Lower leg skin (tissue), 4 donors: ENCODE measurements around the gene CA5A. TPM values are rescaled to one million over a fixed set of nuclear protein-coding genes. Genes with fewer than 3 reads are reported as not detected.

Experiments used
- DNase-seq, 2 donors: peaks; one replicate each; pipeline ENCODE4 v3.0.0-alpha.2; 2019; ENCODE audit warnings: low spot score in 2 of 2
- H3K4me3 ChIP-seq: fragments of 200-600 bp; sonication (generic); 2 replicates; pipeline ENCODE4 v1.5.1; 2017; ENCODE audit warnings: mild to moderate bottlenecking, low read depth; ENCODE audit not compliant: poor library complexity, severe bottlenecking
- POLR2A ChIP-seq, 2 donors: fragments of 450-650 bp; IDR thresholded peaks; one replicate each; pipeline ENCODE4 v1.6.1; 2016 to 2017; ENCODE audit warnings: antibody characterized with exemption in 2 of 2, mild to moderate bottlenecking in 1 of 2, moderate library complexity in 1 of 2
- WGBS, 2 donors: methylation state at CpG; one replicate each; pipeline ENCODE4 v1.1.5; 2018; 5-methylcytosine and 5-hydroxymethylcytosine counted together
- intact Hi-C: fragments of 100-400 bp; cut with DNase I; formaldehyde crosslinking; loops from one replicate; pipeline ENCODE4 v1.15.0; 2023; ENCODE audit warnings: low total_unique reads
- total RNA-seq, 4 donors: library from RNA; depleted of rRNA; stranded (reverse); fragments of >200 nt; gene quantifications; one replicate each; pipeline ENCODE4 v1.1.0, GENCODE V29; 2016
- TF ChIP-seq, protein P1 (sequence below), 3 donors: fragments of 450-650 bp; IDR thresholded peaks; one replicate each; pipeline ENCODE4 v1.5.1; 2016; ENCODE audit warnings: antibody characterized with exemption in 3 of 3, mild to moderate bottlenecking in 3 of 3, moderate library complexity in 2 of 3

Gene CA5A
- total RNA-seq, 4 donors from 2014 or later, result not detected

DNA sequence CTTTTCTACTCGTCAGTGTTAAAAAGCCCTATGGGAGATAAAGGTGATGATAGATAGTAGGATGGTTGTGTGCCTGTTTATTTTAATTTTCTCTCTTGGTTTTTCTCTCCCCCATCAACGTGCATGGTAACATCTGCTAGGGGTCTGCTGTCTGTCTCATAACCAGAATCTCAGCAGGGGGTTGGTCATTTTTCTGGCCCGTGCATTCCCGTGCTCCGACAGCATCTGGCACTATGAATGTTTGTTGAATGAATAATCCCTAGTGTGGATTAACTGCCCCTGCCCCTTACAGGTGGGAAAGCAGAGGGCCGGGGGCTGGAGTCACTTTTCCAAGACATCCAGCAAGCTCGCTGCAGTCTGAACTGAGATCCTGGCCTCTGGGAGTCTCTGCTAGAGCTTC, 6.3 kb downstream of the CA5A start:
- intact Hi-C loops, result no loop called here
- no peak for DNase-seq
- TF ChIP-seq POLR2A (IDR thresholded peaks at IDR 0.05), result no peak
- TF ChIP-seq, protein P1, sequence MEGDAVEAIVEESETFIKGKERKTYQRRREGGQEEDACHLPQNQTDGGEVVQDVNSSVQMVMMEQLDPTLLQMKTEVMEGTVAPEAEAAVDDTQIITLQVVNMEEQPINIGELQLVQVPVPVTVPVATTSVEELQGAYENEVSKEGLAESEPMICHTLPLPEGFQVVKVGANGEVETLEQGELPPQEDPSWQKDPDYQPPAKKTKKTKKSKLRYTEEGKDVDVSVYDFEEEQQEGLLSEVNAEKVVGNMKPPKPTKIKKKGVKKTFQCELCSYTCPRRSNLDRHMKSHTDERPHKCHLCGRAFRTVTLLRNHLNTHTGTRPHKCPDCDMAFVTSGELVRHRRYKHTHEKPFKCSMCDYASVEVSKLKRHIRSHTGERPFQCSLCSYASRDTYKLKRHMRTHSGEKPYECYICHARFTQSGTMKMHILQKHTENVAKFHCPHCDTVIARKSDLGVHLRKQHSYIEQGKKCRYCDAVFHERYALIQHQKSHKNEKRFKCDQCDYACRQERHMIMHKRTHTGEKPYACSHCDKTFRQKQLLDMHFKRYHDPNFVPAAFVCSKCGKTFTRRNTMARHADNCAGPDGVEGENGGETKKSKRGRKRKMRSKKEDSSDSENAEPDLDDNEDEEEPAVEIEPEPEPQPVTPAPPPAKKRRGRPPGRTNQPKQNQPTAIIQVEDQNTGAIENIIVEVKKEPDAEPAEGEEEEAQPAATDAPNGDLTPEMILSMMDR (IDR thresholded peaks at IDR 0.05), result no peak
- no peak overlapping the region for H3K4me3 ChIP-seq
- WGBS, 2 donors, result 58 to 73% methylated on average over 7 of the region's 7 CpGs

DNA sequence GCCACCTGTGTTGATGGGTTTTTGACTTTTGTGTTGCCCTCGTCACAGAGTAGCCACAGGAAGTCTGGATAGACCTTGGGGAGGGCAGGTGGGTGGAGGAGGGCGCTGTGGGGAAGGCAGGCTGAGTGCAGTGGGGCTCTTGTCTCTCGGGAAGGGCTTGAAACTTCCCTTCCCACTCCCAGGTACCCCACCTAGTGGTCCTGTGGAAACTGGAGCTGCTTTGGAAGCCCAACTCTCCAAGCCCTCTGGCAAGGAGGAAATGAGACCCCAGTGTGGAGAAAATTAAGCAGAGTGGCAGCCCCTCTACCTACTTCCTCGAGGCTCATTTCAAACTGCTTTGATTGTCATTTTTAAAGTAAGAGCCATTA, 9.2 kb downstream of the CA5A start:
- WGBS, 2 donors, result 31 to 50% methylated on average over 4 of the region's 4 CpGs
- intact Hi-C loops, result no loop called here
- no peak overlapping the region for H3K4me3 ChIP-seq
- no peak for DNase-seq
- TF ChIP-seq POLR2A (IDR thresholded peaks at IDR 0.05), result no peak
- TF ChIP-seq, protein P1 (IDR thresholded peaks at IDR 0.05), result no peak

DNA sequence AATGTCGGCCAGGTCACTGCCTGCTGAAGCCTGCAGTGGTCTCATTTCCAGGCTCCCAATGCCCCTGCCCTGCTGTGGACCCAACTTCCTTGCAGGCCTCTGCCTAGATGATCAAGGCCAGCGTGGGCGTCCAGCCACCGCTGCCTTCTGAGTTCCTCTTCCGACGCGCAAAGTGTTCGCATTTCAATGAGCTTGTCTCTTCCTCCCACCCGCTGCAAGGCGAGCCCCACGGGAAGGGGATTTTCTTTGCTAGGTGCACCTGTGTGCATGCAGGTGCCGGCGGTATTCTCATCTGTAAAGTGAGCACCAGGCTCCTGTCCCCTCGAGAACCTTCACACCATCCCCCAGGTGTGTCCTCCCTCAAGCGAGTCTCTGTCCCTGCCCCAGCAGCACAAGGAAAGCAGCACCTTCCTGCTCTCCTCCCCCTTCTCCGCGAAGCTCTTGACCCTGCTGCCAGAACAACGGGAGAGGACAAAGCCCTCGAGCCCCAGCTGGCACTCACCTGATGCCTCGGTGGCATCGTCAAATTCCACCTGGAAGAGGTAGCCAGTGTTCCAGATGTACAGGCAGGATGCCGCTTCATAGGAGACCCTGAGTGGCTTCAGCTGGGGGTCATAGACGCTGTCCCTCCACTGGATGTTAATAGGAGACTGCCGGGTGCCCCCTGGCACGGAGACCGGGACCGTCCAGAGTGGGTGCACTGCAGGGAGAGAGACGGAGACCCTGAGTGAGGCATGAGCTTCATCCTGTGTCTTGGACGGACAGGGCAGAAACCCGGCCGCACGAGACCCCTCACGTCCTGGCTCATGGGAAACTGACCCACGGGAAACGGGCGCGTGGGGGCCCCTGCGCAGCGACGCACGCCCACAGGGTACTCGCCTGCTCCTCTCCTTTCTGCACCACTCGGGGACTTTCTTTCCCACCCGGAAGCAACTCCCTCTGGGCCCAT, 9.8 kb downstream of the CA5A start:
- DNase-seq, result no peak
- H3K4me3 ChIP-seq, result no peak overlapping the region
- intact Hi-C loops, result no loop called here
- TF ChIP-seq POLR2A (IDR thresholded peaks at IDR 0.05), result no peak
- TF ChIP-seq, protein P1 (IDR thresholded peaks at IDR 0.05), result no peak
- WGBS, 2 donors, result 69 to 72% methylated on average over 44 of the region's 44 CpGs

DNA sequence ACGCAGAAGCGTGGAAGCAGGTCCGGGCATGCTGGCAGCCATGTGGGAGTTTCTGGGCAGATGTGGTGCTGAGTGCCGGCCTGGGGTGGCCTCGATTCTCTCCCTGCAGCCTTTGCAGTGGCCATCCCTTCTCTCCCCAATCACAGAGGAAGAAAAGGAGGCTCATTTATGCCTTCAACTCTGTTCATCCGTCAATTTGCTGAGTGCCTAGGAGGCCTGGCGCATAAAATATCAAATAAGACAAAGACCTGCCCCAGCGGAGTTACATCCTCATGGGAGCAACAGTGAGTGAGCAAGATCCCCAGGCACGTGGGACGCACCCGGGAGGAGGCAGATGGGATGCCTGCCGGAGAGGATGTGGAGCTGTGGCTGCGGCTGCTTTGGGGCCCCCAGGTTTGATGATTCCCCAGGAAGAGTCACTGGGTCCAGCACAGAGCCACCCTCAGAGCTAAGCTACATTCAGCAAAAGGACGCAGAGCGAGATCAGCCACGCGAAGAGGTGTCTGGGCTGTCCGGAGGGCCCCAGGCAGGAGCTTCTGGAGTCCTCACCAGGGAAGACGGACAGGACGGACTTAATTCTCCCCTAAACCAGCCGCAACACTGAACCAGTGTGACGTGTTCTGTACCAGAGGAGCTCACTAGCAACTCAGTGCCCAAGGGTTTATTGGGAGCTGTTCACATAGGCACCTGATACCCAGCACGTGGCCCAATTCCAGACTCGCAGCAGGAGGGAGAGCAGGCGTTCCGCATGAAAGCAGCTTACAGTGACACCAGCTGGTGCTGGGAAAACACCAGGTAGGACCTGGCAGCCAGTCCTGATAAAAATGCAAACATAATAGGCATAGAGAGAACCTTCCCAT, 11.3 kb downstream of the CA5A start:
- intact Hi-C loops, result no loop called here
- 45 to 65% methylated on average over 26 of the region's 26 CpGs for WGBS, 2 donors
- no peak for TF ChIP-seq POLR2A (IDR thresholded peaks at IDR 0.05)
- TF ChIP-seq, protein P1 (IDR thresholded peaks at IDR 0.05), result no peak
- H3K4me3 ChIP-seq, result no peak overlapping the region
- no peak for DNase-seq

DNA sequence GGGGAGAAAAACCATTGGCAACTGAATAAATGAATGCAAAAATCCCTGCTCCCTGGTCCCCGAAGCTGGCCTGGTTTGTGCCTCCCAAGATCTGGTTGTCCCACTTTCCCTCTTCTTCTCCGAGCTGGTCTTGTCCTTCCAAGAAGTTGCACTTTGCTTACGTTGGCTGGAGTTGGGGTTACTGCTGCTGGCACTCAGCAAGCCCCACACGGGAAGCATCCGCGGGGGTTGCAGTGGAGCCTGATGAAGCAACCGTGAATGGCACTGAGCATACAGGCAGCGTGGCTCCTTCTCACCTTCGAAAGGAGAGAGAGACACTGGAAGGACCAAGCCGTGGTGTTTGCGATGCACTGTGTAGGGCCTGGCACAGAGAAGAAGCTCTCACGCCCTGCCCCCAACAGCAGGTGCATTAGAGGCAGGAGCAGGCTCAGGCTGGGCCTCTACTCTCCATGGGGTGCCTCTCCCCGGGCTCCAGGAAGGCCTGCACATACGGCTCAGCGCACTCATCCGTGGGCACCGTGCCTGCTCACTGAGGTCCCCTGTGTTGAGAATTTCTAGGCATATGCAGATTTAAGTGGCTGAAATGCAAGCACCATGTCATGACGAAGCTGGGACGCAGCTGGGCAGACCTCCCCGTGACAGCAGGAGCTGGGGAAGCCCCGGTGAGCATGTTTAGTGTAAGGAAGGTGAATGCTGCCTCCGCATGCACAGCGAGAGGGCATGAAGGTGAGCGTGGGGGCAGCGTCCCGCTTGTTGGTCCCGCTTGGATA, 12.1 kb downstream of the CA5A start:
- TF ChIP-seq POLR2A (IDR thresholded peaks at IDR 0.05), result no peak
- TF ChIP-seq, protein P1 (IDR thresholded peaks at IDR 0.05), result no peak
- no peak overlapping the region for H3K4me3 ChIP-seq
- WGBS, 2 donors, result 62 to 64% methylated on average over 26 to 27 of the region's 27 CpGs

More for the DNA sequence above, 12.1 kb downstream of the CA5A start:
- intact Hi-C loops, result no loop called here
- DNase-seq, result no peak
